PC-3 (cell line): ENCODE results near the gene NRIP1.

Source experiments
- CTCF ChIP-seq: fragments of 300-600 bp; sonication (generic); conservative IDR thresholded peaks from 2 replicates; pipeline ENCODE4 v1.5.1; 2017; ENCODE audit warnings: antibody characterized with exemption, low read depth, mild to moderate bottlenecking, low read length
- EZH2 ChIP-seq: fragments of 300-600 bp; sonication (generic); IDR thresholded peaks from one replicate; pipeline ENCODE4 v1.6.1; 2017; ENCODE audit warnings: antibody characterized with exemption, mild to moderate bottlenecking, low read length; ENCODE audit not compliant: unreplicated experiment
- EZH2phosphoT487 ChIP-seq: fragments of 300-600 bp; sonication (generic); IDR thresholded peaks from 2 replicates; pipeline ENCODE4 v1.6.1; 2018; ENCODE audit warnings: mild to moderate bottlenecking, antibody characterized with exemption, low read length, borderline replicate concordance

GRCh38 chr21:14988760-14989159 lies 76.0 kb downstream of the NRIP1 start:
- TF ChIP-seq CTCF (no peak), EZH2 (no peak), EZH2phosphoT487 (no peak)
